GM21423 (cell line): ENCODE measurements around the gene IGF2.
"Not testable (repeated sequence)": the region's sequence is repeated elsewhere in the genome, so short reads cannot be mapped to it uniquely, and the experiment has no call there.

Experiments used
- ATAC-seq: cut with Tn5 transposase; IDR thresholded peaks from one replicate; pipeline ENCODE4 v1.9.1; 2021; ENCODE audit warnings: mild to moderate bottlenecking, moderate library complexity; ENCODE audit not compliant: unreplicated experiment

Gene IGF2

GRCh38 chr11:2124736-2125484 is 14.3 kb downstream of the IGF2 start:
- ATAC-seq = not testable (repeated sequence)

DNA sequence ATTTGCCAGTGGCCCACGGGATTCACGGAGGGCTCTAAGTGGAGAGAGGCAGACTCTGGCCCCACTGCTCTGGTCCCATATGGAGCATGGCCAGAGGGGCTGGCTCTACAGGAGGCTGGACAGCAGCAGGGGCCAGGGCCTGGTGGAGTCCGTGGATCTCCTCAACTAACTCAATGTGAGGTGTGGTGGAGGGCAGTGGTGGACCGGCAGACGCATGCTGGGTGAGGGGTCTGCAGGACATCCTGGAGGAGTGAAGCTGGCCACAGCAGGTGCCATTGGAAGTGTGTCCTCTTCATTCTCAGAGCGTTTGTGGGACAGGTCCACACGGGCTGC is 15.6 kb downstream of the IGF2 start:
- ATAC-seq = no peak

- no peak for ATAC-seq
These were observed 16.1 kb downstream of the IGF2 start for GRCh38 chr11:2122907-2123627.

DNA sequence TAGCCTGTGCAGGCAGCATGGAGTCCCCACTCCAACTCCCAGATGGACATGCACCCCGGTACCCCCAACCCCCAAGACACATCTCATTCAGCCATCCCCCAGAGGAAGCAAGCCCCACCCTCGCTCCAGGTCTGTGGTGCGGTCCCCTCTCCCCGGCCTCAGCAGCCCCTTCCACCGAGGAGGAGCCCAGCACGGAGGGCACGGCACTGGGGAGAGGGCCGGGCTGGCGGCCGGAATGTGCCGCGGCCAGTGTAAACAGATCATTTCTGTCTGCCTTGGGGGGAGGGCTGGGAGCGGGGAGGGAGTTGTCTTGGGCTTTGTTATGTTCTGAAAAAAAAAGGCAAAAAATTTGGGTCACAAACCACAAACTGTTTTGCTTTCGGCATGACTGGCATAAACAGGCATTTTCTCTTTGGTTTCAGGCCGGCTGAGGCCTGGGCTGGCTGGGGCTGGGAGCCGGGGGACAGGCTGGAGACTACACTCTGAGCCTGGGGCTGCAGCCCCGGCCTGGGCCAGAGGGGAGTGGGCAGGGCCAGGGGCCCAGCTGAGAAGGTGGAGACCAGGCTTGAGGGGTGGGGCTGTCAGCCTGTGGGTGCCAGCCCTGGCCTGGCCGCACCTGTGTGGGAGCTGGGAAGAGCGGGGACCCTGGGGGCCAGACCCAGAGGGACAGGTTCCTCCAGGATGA is 16.8 kb downstream of the IGF2 start:
- ATAC-seq = no peak

DNA sequence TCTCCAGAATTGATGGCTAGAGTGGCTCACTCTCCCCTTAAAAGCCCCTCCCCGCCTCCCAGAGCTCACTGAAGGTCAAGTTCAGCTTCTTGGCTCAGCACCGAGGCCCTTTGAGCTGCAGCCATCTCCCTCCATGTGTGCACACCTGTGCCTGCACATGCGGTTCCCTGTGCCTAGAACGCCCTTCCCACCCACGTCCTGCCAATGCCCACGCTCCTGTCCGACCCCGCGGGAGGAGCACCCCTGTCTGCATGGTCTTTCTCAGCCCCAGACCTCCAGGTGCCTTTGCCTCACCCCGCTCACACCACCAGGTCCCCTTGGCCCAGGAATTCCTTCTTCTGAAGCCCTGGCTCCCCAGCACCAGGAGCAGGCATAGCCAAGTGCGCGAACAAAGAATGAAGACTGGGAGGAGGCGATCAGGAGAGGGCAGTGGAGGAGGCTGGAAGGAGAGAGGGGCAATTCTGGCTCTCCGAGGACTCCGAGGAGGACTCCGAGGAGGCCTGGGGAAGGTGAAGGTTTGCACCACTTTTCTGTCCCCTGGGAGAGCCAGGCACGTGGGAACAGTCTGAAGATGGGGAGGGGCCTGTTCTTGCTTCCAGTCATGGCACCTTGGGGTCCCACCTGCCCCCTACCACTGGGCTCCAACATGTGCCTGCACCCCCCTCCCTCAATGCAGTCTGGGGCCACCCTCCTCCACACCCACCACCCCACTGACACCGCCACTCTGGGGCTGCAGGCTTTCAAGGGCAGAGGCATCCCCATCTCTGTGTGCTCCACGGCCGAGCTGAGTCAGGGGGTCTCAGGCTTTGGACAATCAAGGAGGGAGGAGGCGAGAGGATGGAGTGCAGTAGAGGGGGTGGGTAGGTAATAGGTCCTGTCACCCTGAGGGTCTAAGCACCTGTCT is 17.7 kb downstream of the IGF2 start:
- ATAC-seq = no peak

DNA sequence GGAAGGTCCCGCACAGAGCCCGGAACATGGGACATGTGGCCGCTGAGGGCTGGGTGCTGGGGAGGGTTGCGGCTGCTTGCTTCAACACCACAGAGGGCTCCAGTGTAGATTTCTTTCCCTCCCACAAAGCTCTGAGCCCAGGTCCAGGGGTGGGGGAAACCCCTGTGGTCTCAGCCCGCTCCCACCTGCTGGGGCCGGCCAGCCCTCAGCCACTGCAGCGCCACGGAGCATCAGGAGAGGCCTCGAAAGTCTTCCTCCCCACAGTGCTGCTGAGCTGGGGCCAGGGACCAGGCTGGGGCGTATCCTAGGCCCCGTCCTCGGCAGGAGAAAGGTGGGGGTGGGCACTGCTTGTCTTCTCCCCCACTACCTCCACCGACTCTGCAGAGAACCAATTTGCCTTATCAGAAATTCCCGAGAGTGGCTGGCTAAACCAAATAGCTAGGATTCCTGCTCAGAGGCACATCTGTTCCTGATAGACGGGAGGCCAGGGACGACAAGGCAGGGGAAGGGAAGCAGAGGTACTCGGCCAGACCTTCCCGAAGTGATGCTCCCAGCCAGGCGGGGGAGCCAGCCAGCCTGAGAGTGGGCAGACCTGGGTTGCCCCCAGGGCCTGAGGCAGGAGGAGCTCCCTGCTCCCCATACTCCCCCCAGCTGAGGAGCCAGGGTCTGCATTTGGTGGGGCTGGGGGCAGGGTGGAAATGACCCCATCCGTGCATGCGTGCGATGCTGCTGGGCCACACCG is 18.7 kb downstream of the IGF2 start:
- no peak for ATAC-seq

GRCh38 chr11:2118677-2119076 is 20.5 kb downstream of the IGF2 start:
- no peak for ATAC-seq

DNA sequence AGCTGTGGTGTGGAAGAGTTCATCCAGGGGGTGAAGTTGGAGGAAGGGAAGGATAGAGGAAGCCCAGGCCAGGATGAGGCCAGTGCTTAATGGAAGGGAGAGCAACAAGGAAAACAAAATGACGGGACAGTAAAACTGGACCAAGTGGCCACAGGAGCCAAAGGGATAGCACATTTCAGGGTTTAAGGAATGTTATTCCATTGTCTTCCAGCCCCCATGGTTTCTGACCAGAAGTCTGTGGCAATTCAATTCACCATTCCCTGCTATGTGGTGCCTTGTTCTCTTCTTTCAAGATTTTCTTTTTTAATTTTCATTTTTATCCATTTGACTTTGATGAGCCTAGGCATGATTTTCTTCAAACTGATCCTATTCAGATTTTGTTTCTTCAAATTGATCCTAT is 22.5 kb downstream of the IGF2 start:
- no peak for ATAC-seq

DNA sequence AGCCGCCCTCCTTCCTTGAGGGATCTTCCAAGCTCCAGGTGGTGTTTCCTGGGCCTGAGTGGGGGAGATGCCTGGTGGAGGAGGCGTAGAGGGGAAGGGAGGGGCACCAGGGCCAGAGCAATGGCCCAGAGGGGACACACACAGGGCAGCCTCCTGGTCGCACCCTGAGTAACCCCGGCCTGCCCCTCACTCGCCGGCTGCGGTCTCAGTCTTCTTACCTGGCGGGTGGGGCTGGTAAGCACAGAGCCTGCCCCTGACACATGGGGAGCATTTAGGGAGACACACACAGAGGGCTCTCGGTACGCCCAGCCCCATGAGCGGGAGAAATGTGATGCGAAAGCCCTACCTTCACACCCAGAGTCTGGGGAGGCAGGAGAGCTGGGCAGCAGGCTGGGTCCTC is 23.9 kb downstream of the IGF2 start:
- ATAC-seq = no peak

GRCh38 chr11:2114430-2115241 is 24.6 kb downstream of the IGF2 start:
- ATAC-seq = no peak

DNA sequence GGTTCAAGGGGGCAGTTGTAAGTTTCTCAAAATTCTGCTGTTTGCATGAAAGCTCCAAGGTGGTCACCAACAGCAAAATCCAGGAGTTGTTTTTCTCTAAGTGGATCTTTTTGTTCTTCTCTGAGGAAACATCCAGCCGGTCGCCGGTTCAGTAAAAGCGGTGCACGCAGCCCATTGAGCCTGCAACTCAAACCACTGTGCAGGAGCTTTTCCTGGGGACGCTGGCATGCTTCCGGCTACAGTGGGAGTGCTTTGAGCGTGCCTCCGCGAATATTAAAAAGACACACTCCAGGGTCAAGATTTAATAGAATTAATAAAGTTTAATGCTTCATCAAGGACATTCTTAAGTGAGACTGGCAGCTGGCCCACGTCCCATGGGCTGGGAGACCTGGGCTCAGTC is 25.4 kb downstream of the IGF2 start:
- ATAC-seq = no peak

GRCh38 chr11:2110521-2110920 is 28.7 kb downstream of the IGF2 start:
- no peak for ATAC-seq

- no peak for ATAC-seq
These were observed 29.6 kb downstream of the IGF2 start for GRCh38 chr11:2109541-2110019.

DNA sequence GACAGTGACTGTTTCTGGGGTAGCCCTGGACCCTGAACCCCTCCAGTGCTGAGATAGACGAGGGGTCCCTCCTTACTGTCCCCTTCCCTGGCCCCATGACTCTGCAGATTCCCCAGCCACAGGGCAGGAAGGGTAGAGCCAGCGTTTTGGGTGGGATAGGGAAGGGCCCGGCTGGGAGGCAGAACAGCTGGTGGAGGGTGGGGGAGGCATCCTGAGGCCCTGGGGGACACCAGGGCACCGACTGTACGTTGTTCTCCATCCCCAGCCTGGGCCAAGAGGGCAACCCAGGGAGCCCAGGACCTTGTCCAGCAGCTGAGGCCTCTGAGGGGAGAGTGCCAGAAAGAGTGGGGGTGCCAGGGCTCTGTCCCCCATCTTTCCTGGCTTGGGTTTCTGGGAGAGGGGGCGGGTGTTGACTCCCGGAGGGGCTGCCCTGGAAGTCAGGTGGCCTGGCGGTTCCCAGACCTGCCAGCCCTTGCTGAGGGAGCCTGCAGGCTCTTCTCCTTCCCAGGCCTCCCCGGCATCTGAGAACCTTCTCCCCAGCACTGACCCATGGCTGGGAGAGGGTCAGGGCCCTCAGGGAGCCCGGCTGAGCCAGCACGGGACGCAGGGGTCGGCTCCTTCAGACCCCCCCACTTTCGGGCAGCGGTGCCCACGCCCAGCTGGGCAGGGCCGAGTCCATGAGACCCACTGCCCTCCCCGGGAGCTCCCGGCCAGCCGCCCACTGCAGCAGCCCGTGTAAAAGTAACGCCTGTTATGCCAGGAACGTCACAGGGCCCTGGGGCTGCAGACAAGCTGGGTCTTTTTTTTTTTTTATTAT is 30.3 kb downstream of the IGF2 start:
- no peak for ATAC-seq

DNA sequence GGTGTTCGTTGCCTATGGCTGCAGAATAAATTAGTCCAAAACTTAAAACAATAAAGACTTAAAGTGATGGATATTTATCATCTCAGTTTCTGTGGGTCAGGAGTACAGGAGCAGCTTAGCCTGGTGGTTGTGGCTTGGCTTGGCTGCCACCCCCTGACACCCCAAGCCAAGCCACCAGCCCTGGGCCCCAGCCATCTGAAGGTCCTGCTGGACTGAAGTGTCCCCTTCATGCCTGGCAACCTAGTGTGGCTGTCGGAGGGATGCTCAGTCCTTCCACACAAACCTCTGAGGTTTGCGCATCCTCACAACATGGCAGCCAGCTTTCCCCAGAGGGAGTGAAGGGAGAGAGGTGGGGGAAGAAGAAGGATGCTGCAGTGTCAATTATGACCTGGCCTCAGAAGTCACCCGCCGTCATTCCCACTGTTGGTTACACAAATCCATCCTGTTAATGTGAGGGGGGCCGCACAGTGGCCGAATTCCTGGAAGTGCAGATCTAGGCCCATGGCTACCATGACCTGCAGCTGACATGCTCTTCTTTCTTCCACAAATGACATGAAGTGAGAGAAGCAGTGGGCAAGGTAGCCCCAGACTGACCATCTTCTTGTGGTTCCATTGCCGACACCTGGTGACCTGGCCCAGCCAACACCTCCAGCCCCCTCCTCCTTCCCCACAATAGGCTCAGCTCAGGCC is 31.1 kb downstream of the IGF2 start:
- ATAC-seq = no peak

GRCh38 chr11:2107521-2107920 is 31.7 kb downstream of the IGF2 start:
- ATAC-seq = no peak

DNA sequence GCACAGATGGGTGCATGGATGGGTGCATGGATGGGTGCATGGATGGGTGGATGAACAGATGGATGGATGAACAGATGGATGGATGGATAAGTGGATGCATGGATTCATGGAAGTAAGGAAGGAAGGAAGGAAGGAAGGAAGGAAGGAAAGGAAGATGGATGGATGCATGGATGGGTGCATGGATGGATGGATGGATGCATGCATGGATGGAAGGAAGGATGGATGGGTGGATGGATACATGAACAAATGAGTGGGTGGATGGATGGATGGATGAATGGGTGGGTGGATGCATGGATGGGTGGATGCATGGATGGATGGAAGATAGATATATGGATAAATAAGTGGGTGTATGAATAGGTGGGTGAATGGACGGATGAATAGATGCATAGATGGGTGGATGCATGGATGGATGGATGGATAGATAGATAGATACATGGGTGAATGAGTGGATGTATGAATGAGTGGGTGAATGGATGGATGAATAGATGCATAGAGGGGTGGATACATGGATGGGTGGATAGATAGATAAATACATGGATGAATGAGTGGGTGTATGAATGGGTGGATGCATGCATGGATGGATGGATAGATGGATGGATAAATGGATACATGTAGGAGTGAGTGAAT is 32.5 kb downstream of the IGF2 start:
- ATAC-seq = no peak

GRCh38 chr11:2105511-2105910 is 33.7 kb downstream of the IGF2 start:
- no peak for ATAC-seq
